SIG-M5 treated with dmso at 0.1 percent for 504 hours (cell line): ENCODE results near the gene CIB2.

Experiments used
- DNase-seq: peaks from one replicate; lab custom pipeline; 2025; ENCODE audit not compliant: unreplicated experiment; lab: John Stamatoyannopoulos, UW

CIB2 gene

DNA sequence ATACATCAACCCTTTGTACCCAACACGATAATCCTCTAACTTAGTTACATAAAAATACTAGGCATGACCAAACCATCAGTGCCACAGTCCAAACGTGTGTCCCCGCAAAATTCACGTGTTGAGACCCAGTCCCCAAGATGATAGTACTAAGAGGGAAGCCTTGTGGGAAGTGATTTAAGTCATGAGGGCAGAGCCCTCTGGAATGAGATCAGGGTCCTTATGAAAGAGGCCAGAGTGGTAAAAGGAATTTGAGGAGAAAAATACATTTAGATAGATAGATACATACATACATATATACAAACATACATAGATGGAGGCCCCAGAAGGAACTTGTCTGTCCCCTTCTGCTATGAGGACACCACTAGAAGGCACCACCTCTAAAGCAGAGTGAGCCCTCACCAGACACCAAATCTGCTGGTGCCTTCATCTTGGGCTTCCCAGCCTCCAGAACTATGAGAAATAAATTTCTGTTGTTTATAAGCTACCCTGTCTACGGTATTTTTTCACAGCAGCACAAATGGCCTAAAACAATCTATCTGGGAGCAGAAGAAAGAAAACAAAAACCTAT, 61.7 kb downstream of the CIB2 start:
- no peak for DNase-seq

DNA sequence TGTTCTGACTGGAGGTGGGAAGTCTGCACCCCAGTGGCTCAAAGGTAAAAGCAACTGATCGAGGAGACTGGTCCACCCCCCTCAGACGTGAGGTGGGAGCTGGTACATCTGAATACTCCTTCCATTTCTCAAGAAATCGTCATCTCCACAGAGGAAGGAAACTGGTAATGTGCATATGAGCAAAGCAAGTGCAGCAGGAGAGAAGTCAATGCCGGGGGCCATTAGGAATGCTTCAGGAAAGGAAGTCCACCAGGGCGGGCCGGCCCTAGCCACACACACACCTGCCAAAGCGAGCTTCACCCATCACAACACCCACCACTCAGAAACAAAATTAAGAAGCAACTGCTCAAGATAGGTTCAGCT, 62.2 kb downstream of the CIB2 start:
- no peak for DNase-seq

DNA sequence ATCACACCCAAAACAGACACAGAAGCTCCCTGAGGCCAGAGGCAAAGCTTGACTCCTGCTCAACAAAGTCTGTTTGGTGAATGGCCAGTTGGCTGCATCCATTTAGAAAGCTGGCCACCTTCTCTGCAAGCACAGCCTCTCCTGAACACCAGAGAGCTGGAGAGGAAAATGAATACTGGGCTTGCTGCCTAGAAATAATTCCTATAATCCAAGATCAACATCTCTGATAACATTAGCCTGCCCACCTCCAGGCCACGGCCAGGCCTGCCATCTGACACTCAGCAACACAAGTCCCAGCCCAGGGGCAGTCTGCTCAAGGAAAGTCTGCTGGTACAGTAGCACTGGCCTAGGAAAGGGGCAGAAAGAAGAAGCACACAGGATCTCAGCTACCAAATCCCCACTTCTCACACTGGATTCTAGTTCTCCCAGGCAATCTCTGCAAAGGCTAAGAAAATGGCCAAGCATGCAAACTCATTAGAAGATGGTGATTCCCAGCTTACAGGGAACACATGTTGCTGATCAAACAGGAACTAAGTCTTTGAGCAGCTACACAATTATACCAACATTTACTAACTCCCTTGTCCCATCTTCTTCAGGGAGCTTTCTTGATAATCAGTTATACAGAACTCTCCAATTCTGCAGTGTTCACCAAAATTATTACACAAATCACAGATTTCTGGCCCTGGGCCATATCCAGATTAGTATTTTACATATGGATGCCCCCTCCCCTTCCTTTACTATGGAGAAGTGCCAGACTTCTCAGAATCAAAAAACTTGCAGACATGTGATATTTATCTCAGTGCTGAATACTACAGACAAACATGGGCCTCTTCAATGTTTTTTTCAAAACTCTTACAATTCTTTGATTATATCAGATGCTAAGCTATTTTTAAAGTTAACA, 63.7 kb downstream of the CIB2 start:
- no peak for DNase-seq

DNA sequence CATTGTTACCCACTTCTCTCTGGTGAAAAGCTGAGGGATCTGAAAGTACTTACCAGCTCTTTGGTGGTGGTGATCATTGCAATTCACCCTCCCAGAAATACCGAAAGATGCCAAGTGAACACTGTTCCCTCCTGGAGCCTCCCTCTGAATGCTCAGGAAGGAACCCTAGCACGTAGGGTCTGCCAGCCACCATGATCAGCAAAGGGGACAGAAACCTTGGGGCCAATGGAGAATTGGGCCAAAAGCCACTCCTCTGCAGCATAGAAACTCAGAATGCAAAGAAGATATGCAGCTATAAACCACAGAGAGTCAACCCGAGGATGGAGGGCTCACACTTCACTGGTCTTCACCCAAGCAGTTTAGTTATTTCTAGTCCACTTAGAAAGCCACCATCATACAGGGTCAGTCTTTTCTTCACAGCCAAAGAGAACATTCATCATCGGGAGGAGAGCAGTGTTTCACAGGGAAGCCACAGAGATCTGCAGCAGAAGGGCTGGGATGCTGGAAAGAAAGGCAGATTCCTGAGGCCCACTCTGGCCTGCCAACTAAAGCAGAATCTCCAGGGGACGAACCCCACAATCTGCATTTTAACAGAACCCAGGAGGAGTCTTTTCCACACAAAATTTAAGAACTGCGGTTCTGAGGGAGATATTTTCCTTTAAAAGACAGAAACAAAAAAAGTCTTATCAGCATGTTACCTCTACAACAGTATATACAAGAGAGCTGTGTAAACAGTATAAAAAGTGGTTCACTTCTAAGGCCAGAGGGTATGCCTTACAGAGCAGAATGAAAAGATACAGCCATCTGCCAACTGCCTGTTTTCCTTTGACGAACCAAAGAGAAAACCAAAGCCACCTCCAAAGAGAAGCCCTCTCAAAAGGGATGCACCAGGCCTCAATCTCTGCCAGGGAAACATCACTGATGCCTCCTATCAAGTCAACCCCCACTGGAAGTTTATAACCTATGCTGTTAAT, 65.0 kb downstream of the CIB2 start:
- no peak for DNase-seq

DNA sequence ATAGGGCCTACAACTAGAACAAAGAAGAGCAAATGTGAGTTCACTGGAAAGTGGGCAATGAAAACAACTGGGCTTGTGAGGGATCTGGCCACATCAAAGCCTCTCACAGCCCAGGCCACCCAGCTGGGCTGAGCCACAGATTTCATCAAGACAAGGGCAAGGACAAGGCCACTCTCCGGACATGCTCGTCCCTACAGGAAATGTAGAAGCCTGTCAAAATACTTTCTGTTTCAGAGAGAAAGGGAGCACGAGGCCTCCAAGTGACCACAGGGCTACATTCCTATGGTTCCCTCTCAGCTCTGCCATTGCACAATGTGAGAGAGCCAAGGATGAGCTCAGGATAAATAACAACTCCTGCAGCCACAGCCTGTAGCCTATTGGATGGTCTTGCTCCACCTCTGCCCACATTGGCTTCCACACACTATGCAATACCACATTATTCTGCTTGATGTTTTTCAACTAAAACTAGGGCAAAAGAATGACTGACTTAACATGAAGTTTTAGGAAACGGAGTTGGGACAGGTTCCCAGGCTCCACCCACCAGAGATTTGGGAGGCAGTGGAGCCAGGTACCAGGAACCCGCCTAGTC, 65.9 kb downstream of the CIB2 start:
- DNase-seq, result peak; percentile 76

DNA sequence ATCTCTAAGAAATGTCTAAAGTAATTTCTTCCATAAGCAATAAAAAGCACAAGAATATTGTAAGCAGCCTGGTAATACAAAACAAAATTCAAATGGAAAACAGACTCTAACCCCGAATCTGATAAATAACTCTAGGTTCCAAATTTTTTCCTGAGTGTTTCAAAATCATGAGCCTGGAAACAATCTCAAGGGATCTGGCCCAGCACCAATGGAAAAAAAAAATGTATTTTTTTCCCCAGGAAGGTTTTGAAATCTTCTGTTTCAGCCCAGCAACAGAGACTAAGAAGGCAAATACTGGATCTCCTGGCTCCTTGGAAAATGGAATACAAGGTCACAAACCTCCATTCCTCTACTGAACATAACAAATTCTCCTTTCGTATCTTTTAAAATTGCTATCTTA, 66.7 kb downstream of the CIB2 start:
- DNase-seq, result no peak

DNA sequence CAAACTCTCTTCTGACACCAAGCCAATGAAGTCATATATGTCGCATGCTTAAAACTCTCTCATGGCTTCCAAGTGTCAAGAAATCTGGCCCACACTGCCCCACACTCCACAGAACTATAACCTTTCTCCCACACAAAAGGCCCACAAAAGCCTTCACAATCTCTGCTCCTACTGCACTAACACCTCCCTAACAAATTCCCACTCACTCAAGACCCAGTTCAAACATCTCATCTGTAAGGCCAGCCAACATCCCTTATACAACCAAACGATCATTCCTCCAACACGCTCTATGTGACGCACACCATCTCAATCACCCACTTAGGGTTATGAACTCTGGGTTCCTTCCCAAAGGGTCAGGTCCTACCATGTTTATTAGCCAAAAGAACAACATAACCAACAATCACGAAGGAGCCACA, 67.3 kb downstream of the CIB2 start:
- no peak for DNase-seq

DNA sequence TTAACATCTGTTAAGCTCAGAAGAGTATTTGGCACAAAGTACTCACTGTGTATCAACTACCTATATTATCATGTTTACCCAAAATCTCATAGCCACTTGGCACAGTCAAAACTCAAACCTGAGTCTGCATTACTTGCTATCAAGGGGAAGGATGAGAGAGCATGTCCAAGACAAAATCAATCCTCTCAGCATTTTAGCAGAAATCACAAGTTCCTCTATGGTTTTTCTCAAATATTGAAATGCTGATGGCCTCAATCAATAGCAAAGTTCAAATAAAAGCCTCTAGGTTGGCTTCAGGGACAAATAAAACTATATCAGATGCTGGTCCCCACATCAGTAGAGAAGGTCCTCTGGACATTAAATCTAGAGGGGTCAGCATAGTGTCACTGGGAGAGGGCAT, 68.0 kb downstream of the CIB2 start:
- no peak for DNase-seq

DNA sequence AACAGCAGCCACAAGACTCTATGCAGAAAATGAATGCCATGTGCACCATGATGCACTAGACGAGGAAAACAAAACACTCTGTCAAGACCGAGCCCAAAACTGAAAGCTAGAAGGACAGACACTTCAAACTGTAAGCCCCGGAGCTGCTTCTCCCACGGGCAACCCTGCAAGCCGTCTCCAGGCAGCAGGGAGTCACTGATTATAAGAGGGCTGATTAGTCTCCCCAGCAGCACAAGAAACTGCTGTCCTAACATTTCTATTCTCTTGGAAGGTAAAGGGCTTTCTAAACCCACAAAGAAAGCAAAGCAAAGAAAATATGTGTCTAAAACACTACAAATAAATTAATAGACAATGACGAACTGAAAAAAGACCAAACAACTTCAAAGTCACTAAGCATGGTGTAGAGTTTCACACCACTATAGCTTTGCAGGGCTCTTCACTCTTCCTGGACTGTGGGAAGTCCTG, 69.2 kb downstream of the CIB2 start:
- DNase-seq, result no peak

DNA sequence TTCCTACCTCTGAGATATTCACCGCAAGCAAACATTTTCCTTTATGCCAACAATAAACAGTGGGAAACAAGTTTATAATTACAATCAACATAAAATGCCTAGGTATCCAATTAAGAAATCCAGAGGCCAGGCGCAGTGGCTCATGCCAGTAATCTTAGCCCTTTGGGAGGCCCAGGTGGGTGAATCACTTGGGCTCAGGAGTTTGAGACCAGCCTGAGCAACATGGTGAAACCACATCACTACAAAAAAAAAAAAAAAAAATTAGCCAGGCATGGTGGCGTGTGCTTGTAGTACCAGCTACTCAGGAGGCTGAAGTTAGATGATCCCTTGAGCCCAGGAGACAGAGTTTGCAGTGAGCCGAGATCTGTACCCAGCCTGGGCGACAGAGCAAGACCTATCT, 71.0 kb downstream of the CIB2 start:
- DNase-seq, result no peak

DNA sequence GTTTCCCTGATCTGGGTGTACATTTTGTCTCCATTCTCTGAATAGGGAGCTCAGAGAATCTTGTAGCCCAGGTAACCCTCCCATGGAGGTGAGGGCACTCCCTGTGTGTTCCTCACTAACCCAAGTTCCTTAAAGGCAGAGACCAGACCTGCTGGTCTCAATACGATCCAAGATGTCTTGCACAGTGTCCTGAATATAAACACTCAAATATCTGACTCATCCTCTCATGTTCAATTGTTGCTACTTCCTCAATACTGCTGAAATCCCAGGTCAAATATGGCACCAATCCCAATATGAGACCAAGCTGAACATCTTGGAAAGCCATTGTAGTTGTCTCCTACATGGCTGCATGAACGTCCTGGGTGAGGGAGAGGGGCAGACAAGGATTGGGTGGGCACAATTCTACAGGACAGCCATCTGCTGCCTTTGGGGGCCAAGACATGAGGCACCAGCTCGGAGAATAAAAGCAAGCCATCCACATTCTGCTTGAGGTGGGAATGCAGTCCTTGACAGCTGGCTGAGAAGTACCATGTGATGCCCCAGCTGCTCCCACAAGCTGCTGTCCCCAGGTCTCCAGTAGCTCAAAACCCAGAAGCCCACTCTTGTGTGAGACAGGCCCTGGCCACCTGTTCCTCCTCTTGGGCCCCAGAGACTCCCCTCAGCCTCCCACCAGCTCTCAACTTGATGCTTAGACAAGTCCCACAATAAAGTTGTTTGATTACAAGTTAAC, 72.0 kb downstream of the CIB2 start:
- DNase-seq, result peak; percentile 37

DNA sequence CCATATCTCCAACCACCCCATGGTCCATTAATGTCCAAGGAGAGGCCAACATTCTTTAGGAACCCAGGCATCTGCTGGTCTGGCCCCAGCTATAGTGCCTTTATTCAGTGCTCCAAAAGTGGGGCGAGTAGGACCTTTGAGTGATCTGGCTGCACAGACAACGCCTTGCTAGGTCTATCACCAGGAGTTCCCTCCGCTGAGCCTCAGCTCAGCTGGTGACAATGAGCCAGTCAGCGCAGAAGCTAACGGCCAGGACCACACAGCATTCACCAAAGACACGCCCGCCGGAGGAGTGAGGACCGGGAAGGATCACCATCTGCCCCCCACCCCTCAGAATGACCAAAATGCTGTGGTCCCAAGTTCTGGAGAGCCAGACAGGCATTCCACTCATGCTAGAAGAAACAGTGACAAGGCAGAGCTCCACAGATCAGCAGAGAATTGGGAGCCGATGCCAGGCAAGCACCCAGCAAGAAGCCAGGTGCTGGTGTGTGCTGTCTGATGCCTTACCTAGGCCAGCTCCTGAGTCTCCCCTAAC, 72.8 kb downstream of the CIB2 start:
- DNase-seq, result no peak

DNA sequence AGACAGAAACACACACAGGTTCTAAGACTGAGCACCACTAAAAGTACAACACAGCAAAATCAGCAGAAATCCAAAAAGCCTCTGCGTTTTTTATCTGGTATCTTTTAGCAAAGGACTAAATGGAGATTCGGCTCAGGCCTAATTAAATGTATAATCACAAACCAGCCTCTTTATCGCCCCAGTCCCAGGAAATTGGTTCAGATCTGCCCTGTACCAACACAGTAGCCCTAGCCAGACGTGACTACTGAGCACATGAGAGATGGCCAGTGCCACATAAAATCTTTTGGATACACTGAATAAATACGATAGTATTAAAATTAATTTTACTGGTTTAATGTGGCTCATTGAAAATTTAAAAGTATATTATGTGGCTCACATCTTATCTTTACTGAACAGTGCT, 73.4 kb downstream of the CIB2 start:
- no peak for DNase-seq

DNA sequence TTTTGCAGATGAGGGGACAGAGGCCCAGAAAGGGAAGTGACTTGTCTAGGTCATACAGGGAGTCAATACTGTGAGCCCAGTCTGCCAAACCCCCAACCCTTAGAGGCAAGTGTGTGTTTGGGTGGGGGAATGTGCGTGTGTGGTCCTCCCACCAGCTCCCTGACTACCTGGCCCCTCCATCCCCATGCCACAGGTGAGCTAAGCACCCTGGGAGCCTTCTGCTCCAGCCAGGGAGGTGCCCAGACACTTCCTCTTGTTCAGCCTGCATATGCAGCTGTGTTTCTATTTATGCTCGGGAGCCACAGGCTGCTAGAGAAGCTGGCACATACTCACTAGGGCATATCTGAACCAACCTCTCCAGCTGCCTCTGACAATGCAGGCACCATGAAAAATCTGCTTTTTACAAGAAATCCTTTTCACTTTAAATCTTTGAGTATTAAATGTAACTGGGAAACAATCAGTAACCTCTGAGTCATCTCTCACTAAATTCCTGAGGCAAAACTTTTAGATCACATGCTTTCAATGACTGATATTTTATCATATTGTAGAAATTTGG, 74.5 kb downstream of the CIB2 start:
- peak; percentile 49 for DNase-seq

DNA sequence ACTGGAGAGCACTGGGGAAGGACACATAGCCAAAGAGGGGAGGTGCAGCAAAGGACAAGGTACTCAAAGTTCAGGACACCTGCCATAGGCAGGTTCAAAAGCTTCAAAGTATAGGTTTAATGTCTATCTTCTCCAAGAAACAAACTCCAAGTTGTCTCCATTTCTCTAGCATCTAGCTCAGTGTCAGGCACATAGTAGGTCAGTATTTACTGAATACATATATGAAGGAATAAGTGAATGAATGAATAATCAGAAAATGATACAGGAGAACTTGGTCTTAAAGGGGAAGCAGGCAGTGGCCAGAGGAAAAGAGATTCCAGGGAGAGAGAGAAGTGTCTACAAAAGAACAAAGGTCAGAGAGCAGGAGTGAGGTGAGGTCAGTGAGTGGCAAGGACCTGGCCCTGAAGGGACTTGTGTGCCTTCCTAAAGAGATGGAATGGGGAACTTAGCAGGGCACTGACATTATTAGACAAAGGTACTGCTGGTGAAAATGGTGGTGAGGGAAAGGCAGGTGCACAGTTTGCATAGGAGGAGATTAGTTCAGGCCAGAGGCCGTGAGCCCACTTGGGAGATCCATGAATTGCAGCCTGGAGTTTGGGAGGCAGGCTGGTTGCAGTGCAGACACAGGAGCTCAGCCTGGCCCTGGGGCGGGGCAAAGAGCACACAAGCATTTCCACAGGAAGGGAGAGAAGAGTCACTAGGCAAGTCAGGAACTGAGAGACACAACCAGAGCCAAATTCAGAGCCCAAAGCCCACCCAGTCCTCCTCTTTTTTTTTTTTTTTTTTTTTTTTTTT, 75.1 kb downstream of the CIB2 start:
- peak; percentile 54 for DNase-seq

DNA sequence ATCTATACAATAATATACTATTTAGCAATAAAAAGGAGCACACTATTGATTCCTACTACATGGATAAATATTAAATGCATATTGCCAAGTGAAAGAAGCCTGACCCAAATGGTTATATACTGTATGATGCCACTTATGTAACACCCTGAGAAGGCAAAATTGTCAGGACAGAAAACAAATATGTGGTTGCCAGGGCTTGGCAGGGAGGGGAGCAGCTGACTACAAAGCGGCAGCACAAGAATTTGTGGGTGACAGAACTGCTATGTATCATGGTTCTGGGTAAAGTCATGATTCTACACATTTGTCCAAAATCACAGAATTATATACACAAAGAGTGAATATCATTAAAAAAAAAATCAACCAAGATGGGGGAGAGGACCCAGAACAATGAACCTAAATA, 76.3 kb downstream of the CIB2 start:
- DNase-seq, result no peak
